COLO668 (cell line): ENCODE results near the gene HSPA4.

ENCODE experiments used
- DNase-seq: peaks from one replicate; lab custom pipeline; 2025; ENCODE audit not compliant: unreplicated experiment; lab: John Stamatoyannopoulos, UW

HSPA4 gene

DNA sequence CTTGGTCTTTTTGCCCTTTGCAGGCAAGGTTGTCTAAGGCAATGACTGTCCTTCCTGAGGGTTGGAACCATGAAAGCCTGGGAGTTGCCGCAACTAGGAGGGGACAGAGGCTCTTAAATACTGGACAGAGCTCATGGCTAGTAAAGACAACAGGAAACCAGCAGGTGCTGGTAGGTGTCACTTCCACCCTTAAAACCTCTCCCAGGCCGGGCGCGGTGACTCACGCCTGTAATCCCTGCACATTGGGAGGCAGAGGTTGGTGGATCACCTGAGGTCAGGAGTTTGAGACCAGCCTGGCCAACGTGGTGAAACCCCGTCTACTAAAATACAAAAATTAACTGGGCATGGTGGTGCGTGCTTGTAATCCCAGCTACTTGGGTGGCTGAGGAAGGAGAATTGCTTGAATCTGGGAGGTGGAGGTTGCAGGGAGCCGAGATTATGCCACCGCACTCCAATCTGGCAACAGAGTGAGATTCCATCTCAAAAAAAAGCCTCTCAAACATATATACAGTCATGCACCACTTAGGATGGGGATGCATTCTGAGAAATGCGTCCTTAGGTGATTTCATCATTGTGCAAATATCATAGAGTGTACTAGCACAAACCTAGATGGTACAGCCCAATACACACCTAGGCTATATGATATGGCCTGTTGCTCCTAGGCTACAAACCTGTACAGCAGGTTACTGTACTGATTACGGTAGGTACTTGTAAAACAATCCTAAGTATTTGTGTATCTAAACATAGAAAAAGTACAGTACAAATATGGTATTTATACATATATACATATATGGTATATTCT, 102.7 kb downstream of the HSPA4 start:
- no peak for DNase-seq

DNA sequence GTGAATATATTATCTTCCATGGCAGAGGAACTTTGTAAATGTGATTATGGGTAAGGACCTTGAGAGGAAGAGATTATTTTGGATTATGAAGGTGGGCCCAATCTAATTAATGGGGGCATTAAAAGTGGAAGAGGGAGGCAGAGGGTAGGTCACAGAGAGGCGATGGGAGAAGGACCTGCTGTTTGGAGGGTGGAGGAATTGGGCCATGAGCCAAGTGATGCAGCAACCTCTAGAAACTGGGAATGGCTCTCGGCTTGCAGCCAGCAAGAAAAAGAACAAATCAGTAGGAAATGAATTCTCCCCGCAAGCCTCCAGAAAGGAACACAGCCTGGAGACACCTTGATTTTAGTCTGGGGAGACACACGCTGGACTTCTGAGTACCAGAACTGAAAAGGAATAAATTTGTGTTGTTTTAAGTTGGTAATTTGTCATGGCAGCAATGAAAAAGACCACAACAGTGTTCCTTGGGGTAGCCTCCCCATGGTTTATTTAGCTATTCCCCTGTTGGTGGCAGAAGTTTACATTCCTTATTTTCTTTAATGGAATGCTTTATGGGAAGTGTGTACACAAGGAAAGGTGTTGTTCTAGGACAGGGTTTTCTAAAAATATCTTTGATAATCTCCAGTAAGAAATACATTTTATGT, 103.6 kb downstream of the HSPA4 start:
- DNase-seq: no peak
